ENCODE data around the gene POLR2E.

POLR2E gene

DNA sequence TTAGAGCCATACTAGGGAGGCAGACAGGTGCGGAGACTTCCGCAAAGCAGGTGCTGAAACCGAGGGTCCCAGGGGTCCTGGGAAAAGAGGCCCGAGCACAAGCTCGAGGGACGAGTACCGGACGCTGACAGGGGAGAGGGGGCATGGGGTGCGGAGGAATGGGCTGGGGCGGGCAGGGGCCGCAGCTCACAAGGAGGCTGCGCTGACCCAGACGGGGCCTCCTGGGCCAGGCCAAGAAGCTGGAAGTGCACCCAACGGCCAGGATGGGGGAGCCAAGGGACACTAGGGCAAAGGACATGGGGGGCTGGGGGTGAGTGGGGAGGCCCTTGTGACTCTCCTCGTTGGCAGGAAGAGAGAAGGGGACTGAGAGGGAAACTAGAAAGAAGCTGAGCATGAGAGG is 1.8 kb downstream of the POLR2E start:
- DNase-seq = no peak

DNA sequence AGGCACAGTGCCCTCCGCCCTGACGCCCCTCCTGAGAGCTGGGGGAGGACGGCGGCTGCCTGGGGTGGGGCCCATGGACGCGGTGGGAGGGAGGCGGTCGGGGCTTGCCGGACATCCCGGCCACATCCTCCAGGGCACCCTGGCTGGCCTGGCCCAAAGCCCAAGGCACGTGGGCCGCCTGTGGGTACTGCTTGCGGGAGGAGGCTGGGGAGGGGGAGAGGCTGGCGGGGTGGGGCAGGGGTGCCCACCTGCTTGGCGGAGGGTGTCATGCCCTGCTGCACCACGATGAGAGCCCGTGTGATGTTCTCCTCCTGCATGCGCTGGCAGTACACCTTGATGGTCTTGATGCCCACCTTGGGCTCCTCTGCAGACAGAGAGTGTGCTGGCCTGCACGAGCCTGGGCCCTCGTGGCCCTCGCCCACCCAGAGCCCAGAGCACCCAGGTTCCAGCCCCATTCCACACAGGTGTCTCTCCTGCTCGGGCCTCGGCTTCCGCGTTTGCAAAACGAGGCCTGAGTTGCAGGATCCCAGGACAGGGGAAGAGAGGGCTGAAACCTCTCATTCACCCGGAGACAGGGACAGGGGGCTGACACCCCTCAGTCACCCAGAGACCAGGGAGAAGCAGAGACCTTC is 3.5 kb downstream of the POLR2E start:
- DNase-seq = no peak

DNA sequence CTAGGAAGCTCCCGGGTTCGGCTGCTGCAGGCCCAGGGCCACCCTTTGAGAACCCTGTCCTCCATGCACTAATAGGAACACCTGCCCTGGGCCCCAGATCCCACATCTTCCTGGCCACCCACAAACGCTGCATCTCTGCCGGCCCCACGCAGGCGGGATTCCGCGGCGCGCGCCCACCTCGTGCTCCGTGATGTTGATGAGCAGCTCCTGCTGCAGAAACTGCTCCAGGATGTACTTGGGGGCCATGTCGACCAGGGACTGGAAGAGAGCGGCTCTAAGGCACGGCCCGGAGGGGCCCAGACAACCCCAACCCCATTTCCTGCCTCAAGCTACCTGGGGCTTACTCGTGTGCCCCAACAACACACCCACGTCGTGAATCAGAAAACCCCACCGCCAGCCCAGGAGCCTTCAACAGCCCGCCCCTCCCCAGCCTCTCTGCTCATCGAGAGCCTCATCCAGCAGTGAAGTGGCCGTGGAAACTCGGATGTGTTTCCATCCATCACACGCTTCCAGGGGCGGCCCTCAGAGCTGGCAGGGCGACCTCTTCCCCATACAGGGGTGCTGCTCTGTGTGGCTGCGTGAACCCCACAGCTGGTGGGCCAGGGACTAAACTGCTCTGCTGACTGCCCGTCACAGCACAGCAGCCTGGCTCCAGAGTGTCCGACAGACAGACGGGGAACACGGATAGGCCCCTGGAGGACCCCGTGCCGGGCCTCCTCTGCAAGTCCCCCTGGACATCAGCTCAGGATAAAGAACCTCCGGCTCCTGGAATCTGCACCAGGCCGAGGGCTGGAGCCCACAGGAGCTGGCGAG is 4.2 kb downstream of the POLR2E start:
- DNase-seq = no peak

DNA sequence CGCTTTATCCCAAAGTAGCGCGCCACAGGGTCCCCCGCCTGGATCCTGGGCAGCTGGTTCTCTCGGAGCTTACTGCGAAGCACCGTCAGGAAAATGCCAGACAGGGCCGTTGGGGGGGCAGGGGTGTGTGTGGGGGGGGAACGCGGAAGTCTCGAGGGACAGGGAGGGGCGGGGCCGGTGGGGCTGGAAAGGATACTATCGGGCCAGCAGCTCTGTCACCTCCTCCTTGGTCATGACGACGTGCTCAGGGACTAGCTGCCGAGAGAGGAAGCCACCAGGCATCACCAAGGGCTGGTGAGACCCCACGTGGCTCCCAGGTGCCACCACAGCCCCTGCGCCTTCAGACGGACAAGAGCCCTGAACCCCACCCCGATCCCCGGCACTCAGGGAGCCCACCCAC is 5.3 kb downstream of the POLR2E start:
- DNase-seq = no peak

DNA sequence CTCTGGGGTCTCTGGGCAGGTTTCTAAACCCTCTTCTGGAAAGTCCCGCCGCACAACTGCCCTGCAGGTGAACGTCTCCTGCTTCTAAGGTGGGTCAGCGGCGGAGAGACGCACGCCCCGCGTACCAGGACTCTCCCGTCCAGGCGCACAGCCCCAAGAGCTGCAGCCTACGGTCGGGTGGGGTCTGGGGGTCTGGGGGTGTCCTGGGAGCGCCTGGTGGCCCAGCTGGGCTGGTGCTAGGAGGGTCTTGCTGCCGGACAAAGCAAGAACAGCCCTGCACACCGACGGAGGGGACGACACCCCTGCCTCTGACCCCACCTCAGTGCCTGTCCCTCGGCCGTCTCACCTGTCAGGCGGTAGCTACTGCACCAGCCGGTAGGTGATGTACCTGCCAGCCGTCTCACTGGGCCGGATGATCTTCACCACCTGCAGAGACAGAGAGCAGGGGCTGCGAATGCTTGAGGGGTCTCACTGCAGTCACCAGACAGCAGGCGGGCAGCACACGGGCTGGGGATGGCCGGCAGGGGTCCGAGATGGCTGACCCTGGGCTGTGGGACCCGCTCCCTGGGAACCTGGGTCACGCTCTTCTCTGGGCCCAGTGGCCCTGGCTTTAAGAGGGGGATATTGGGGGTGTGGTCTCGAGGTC is 5.9 kb downstream of the POLR2E start:
- DNase-seq = no peak

DNA sequence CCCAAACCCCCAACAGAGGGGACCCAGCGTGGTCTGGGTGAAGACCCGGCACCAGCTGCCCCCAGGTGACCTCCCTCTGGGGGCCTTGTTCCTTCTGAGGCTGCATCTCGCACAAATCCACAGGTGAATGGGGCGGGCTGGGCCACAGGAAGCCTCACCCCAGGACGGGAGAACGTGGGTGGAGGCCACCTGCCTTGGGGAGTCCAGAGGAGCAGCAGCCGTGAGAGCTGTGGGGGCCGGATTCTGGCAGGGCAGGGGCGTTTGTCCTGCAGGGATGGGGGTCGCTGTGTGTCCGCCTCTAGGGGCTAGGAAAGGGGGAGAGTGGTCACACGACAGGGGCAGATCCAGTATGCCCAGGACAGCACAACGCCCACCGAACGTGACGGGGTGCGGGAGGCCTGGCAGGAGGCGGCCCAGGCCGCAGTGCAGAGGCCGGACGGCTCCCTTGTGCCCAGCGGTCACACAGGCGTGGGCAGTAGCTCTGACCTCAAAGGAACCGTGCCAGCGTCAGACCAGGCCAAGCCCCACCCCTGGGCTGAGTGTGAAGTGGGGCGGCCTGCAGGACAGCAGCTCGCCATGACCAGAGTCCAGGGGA is 6.7 kb downstream of the POLR2E start:
- DNase-seq = no peak

DNA sequence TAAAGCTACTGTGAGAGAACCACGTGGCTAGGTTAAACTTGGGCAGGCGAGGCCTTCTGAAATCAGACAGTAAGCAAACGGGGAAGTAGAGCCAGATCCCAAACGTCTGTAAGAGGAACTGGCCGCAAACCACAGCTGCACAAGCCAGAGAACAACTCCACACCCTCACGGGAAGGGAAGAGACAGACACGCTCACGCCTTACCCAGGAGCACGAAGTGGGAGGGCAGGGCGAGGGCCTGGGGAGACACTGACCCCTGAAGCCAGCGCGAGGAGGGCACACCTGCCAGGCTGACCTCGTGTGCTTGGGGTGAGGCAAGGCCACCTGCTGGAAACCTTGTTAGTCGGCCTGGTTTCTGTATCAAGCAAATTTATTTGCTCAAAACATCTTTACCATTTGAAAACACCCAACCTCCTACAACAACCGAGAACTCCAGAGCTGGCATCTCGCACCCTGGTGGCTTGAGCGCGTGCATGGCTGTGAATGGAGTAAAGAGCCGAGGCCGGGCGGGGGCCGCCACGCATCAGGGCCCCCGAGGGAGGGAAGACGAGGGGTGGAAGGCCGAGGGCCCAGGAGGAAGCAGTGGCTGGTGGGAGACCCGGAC is 7.3 kb downstream of the POLR2E start:
- no peak for DNase-seq

DNA sequence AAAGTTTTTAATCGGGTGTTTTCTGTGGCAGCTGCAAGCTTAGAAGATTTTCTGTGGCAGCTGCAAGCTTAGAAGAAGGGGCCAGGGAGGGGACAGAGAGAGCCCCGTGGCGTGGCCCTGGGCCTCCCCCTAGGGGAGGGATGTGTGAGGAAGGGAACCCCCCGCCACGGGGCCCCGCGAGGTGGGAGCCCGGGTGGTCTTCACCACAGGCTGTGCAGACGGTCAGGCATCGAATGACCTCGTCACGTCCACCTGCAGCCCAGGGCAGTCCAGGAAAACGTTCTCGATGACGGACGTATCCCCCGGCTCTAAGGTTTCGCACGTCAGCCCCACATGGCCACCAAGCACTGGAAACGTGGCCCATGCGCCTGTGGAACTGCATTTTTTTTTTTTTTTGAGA is 8.6 kb downstream of the POLR2E start:
- DNase-seq = no peak

DNA sequence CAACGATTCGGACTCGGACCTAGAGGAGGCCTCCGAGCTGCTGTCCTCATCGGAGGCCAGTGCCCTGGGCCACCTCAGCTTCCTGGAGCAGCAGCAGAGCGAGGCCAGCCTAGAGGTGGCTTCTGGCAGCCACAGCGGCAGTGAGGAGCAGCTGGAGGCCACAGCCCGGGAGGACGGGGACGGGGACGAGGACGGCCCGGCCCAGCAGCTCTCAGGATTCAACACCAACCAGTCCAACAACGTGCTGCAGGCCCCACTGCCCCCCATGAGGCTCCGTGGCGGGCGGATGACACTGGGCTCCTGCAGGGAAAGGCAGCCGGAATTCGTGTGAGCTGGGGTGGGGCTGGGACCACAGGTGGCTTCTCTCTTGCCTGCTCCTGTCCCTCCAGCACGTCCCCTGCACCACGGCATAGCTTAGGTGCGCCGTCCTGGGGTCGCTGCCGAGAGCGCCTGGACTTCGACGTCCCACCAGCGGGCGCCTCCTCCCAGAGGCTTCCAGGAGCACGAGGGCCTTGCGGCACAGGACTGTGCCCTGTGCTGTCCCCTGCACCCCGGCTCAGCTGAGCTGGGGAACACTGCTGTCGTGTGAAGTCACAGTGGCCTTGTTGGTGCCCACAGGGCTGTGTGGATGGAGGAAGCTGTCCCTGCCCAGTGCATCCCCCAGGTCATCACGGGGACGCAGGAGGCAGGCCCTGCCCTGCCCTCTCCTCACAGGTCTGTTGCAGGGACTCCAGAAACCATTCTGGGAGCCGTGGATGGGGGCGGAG is 9.3 kb downstream of the POLR2E start:
- no peak for DNase-seq

DNA sequence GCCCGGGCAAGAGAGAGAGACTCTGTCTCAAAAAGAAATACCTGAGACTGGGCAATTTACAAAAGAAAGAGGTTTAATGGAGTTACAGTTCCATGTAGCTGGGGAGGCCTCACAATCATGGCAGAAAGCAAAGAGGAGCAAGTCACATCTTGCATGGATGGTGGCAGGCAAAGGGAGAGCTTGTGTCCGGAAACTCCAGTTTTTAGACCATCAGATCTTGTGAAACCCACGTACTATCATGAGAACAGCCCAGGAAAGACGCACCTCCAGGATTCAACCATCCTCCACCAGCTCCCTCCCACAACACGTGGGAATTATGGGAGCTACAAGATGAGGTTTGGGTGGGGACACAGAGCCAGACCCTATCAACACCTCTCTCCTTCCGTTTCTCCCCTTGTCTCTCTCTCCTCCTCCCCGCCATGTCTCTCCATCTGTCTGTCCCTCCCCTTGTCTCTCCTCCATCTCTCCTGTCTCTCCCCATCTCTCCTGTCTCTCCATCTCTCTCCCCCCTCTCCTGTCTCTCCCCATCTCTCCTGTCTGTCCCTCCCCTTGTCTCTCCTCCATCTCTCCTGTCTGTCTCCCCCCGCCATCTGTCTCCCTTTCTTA is 10.0 kb downstream of the POLR2E start:
- DNase-seq = no peak

DNA sequence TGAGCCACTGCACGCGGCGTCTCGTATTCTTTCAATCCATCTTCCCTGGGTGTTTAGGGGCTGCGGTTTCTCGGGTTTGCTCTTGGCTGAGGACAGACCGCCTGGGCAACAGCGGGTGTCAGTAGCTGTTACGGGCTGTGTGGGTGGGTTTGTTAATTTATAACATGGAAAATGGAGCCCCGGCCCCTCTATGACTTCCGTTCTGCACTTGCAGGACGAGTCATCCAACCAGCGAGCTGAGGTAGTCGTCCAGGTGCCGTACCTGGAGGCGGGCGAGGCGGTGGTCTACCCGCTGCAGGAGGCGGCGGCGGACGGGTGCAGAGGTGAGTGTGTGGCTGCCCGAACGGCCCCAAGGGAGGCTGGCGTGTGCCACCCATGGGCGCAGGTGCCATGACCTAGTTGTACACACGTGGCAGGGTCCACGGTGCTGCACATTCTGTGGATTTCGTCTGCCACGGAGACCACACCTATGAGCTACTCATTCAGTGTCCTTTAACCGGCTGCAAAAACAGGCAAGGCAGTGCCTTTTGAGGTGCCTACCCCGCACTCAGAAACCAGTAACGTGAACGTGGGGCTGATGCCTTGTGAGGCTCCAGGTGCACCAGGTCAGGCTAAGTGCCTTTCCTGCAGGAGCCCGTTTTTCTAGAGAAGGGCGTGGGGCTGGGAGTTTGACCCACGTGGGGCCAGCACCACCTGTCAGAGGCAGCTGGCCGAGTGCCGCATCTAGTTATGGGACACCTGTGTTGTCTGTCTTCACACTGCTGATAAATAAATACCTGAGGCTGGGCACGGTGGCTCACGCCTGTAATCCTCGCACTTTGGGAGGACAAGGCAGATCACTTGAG is 10.9 kb downstream of the POLR2E start:
- no peak for DNase-seq

DNA sequence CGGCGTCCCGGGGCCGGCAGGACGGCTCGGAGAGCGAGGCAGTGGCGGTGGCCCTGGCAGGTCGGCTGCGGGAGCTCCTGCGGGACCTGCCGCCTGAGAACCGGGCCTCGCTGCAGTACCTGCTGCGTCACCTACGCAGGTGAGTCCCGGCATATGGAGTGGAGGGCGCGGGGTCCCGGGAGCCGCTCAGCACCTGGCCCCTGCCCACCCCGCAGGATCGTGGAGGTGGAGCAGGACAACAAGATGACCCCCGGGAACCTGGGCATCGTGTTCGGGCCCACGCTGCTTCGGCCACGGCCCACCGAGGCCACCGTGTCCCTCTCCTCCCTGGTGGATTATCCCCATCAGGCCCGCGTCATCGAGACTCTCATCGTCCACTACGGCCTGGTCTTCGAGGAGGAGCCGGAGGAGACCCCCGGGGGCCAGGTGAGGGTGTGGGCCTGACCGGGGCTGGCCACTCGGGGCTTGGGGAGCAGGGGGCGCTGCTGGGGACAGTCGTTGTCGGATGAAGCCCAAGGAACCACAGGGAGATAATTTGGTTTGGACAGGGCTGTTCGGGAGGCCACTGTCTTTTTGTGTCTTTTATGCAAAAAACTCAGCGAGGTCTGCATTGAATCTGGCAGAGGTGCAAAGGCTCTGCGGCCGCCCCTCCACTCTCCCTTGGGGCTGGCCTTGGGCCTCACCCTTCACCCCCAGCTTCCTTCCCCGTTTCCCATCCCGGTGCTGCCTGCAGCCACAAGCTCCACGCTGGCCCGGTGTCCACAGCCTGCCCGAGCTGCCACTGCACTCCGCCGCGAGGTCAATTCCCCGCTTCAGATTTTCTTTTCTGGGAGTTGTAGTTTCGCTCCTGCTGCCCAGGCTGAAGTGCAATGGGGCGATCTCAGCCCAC is 12.0 kb downstream of the POLR2E start:
- no peak for DNase-seq

DNA sequence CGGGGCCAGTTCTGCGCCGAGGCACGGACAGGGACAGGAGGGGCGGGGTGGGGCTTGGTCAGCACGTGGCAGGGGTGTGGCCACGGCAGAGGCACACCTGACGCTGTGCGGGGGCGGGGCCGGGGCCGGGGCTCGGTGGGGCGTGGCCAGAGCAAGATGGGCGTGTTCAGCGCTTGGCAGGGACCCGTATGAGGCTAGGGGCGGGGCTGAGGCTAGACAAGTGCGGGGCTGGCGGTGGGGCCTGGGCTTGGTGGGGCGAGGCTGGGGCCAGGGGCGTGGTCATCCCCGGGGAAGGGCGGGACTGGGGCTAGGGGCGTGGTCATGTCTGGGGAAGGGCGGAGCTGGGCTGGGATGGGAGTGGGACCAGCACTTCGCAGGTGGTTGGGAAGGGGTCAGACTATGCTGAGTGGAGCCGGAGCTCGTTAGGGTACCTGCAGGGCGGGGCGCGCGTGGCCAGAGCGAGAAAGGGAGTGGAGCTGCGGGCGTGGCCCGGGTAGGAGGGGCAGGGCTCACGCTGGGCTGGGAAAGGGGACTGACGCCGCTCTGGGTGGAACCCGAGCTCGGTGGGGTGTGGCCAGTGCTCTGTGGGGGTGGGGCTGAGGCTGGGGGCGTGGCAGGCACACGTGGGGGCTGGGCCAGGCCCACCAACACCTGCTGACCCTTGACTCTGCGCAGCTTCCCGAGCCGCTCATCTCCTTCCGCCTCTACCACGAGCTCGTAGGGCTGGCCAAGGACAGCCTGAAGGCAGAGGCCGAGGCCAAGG is 12.8 kb downstream of the POLR2E start:
- DNase-seq = peak; percentile 93

DNA sequence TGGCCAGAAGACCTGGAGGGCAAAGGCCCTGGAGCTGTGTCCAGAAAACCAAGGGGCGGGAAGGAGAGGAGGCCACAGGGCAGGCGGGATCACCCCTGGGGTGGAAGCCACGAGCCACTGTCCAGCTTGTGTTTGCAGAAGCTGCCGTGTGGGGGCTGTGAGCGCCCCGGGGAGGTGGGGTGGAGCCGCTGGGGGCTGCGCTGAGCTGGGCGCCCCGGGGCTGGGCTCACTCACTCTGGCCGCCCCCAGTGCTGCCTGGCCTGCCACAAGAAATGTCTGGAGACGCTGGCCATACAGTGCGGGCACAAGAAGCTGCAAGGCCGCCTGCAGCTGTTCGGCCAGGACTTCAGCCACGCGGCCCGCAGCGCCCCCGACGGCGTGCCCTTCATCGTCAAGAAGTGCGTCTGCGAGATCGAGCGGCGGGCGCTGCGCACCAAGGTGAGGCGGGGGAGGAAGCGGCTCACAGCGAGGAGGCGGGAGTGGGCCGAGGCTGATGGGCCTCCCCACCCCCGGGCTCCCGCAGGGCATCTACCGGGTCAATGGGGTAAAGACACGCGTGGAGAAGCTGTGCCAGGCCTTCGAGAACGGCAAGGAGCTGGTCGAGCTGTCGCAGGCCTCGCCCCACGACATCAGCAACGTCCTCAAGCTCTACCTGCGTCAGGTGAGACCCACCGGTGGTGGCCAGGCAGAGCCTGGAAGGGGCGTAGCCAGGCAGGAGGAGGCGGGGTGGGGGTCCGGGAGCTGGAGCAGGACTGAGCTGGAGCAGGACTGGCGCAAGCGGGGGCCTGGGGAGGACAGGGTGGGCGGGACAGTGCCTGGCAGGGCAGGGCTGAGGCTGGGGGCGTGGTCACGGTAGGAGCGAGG is 13.6 kb downstream of the POLR2E start:
- DNase-seq = no peak

DNA sequence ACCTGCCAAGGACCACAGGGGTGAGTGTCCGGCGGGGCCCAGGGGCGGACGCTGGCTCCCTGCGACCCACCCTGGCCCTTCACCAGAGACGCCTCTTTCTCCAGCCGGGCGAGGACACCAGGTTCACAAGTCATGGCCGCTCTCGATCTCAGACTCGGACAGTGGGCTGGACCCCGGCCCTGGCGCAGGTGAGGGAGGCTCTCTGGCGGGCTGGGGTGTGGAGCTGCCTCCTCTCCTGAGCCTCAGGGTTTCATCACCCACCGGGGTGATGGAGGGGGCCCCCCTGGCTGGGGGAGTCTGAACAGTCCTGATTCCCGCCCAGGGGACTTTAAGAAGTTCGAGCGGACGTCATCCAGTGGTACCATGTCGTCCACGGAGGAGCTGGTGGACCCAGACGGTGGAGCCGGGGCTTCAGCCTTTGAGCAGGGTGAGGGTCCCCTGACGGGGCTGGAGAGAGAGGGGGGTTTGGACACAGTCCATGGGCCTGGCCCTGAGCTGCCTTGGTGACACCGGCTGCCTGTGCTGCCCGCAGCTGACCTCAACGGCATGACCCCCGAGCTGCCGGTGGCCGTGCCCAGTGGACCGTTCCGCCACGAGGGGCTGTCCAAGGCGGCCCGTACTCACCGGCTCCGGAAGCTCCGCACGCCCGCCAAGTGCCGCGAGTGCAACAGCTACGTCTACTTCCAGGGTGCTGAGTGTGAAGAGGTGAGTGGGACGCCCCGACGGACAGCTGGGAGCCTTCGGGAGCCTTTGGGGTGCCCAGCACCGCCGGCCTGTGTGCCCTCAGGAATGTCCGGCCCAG is 14.6 kb downstream of the POLR2E start:
- no peak for DNase-seq

DNA sequence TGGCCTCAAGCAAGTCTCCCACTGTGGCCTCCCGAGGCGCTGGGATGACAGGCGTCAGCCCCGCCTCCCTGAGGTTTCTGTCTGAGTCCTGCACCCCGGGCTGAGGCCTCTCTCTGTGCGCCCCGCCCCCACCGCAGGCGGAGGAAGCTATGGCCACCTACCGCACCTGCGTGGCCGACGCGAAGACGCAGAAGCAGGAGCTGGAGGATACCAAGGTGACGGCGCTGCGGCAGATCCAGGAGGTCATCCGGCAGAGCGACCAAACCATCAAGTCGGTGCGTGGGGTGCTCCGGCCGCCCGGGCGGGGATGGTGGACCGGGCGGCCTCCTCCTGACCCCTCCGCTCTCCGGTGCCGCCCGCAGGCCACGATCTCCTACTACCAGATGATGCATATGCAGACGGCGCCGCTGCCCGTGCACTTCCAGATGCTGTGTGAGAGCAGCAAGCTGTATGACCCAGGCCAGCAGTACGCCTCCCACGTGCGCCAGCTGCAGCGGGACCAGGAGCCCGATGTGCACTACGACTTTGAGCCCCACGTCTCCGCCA is 15.5 kb downstream of the POLR2E start:
- DNase-seq = peak; percentile 90

DNA sequence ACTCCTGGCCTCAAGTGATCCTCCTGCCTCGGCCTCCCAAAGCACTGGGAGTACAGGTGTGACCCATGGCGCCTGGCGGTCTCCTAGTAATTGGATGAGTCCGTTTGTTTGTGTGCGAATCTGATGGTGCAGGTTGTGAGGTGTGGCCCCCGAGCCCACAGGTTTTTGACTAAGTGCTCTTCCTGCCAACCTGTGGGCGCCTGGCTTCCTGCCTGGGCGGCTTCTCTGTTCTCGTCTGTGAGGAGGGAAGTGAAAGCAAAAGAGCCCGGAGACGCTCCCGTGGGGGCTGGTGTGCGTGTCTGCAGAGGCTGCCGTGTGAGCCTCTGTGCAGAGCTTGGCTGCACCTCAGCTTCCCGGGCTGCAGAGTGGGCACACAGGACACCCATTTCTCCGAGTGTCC is 18.2 kb downstream of the POLR2E start:
- peak; percentile 94 for DNase-seq
